Epithelial cell of proximal tubule (primary cell): ENCODE measurements around the gene SHQ1. TPM values are rescaled to one million over a fixed set of nuclear protein-coding genes. Genes with fewer than 3 reads are reported as not detected.

ENCODE experiments used
- DNase-seq: peaks from one replicate; pipeline ENCODE4 v3.0.0-alpha.2; 2011; ENCODE audit warnings: low read depth
- H3K4me3 ChIP-seq: 2 replicates; pipeline ENCODE4 v1.5.1; 2011; ENCODE audit warnings: low read depth, mild to moderate bottlenecking, low read length
- total RNA-seq: library from RNA; depleted of rRNA; stranded (reverse); fragments of >200 nt; gene quantifications from 2 replicates; pipeline ENCODE4 v1.2.3, GENCODE V29; 2015
- TF ChIP-seq, protein P1 (sequence below): conservative IDR thresholded peaks from 2 replicates; pipeline ENCODE4 v1.5.1; 2012; ENCODE audit warnings: low read depth, mild to moderate bottlenecking, low read length

Gene SHQ1
- total RNA-seq, 1 donor from 2014 or later, result 15.2 TPM

DNA sequence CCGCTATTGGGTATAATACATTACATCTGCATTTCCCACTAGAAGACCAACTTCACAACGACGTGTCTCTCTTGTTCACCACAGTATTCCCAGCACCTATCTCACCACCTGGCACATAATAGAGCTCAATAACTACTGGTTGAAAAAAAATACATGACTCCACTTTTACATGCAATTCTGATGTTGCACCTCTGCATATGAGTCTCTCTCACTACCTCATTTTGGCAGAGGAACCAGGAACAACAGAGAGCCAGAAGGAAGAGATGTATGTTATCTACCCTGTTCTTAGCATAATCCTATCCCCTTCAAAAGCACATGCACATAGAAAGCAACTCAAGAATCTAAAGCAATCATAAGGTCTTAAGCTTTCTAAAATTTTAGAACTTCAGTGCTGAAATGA is 61.6 kb downstream of the SHQ1 start:
- no peak for DNase-seq
- TF ChIP-seq, protein P1, sequence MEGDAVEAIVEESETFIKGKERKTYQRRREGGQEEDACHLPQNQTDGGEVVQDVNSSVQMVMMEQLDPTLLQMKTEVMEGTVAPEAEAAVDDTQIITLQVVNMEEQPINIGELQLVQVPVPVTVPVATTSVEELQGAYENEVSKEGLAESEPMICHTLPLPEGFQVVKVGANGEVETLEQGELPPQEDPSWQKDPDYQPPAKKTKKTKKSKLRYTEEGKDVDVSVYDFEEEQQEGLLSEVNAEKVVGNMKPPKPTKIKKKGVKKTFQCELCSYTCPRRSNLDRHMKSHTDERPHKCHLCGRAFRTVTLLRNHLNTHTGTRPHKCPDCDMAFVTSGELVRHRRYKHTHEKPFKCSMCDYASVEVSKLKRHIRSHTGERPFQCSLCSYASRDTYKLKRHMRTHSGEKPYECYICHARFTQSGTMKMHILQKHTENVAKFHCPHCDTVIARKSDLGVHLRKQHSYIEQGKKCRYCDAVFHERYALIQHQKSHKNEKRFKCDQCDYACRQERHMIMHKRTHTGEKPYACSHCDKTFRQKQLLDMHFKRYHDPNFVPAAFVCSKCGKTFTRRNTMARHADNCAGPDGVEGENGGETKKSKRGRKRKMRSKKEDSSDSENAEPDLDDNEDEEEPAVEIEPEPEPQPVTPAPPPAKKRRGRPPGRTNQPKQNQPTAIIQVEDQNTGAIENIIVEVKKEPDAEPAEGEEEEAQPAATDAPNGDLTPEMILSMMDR, result no peak
- H3K4me3 ChIP-seq, result no peak overlapping the region

DNA sequence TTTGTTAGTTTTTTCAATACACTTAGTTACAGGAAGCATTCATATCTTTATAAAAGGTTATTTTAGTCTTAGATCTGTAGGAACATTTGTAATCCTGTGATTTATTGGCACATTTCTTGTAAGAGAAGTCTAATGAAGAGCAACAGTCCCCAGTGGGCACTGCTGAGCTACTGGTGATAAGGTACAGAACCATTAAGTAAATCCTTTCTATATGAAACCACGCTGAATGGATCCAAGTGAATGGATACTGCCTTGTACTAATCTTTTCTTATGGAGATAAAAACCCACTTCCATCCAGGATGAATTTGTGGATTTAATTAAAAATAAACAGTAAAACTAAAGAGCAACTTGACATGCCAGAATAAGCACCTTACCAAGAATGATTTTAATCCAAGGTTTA is 64.0 kb downstream of the SHQ1 start:
- TF ChIP-seq, protein P1, result no peak
- DNase-seq, result no peak
- no peak overlapping the region for H3K4me3 ChIP-seq

DNA sequence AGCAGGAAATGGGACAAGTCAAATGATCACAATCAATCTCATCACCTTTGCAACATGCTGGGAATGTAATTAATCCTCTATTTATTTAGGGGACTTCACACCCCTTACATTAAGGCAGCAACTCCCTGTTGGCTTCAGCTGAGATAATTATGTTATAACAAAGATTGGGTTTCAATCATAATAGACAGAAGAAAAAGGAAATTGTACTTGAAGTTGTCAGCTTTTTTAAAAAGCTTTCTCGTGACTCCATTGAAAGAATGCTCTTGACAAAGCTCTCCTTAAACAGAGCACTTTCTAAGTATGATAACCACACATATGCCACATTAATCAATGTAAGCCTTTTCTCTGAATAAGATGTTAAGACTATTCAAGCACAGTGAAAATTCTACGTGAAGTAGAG is 65.7 kb downstream of the SHQ1 start:
- no peak overlapping the region for H3K4me3 ChIP-seq
- TF ChIP-seq, protein P1, result no peak
- DNase-seq, result no peak

DNA sequence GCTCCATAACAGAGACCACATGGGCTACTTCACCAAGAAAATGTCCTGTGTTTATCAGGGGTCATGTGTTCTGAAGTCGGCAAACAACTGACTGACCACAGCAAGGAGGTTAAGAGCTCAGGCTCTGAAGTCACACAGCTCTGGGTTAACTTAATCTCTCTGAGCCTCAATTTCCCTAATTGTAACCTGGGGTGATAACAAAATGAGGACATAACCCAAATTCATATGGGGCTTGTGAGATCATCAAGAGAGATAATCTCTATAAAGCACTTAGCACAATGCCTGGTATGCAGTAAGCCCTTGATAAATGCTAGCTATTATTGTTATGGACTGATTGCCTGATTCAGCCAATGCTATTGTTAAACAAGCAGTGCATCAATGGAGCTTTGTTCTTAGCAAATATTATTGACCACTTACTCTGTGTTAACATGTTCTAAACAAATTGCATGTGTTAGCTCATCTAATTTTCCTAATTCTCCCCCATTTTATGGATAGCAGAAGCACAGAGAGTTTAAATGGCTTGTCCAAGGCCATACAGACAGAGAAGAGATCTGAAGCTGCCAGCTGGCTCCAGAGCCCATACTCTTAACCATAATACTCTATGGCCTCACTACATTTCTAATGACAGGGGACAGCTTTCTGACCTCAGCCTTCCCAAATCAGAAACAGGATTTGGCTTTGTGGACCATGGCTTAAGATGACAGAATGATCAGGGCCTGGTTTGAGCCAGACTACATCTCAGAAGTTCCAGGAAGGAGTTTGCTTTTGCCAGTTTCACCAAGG is 78.3 kb downstream of the SHQ1 start:
- no peak overlapping the region for H3K4me3 ChIP-seq
- DNase-seq, result no peak
- TF ChIP-seq, protein P1, result no peak

DNA sequence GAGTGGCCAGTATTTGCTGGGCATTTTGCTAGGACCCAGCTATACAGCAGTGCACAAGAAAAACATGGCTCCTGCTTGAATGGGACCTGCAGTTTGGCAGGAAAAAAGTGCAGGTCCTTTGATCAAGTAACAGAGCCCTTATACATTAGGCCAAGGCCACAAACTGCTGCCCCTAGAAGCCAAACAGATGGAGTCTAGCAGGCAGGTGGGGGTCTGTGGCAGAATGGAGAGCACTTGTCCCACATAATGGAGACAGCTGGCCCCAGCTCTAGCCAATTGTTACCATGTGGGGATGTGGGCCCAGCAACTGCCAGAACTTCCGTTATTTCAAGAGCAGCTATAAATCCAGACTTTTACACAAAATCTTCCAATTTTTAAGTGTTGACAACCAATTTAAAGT is 79.3 kb downstream of the SHQ1 start:
- no peak for DNase-seq
- TF ChIP-seq, protein P1, result no peak
- no peak overlapping the region for H3K4me3 ChIP-seq

DNA sequence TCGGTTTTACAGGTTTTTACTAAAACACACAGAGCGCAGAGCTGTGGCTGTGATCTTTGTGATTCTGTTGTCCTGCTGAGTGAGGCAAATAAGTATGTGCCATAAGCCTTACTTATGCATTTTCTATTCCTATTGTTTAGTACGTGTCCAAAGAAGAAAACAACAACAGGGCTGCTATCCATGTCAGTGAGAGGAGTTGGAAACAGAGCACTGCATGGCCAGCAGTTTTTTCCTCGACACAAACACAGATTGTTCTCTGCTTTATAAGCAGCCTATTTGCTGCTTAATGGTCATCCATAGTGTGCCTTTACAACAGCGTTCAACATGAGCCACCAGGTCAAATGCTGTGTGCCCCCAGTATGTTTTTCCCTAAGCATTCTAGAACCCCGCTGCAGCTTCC is 79.8 kb downstream of the SHQ1 start:
- DNase-seq, result no peak
- TF ChIP-seq, protein P1, result no peak

DNA sequence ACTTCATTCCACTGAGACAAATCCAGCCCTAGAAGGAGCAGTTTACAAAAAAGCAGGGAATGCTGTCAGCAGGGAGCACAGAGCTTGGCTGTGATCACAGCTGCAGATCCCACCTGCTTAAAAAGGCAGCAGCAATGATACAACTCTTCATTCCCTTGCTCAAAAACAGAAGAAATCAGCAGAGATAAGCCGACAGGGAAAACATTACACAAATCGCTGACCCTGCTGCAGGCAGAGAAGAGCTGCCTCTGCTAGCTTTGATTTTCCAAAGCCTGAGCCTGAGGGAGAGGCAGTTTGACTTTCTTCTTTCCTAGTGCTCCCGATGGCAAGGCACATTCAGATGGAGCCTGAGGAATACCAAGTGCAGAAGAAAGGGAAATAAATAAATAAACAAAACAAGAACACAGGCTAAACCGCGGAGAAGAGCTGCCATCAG is 80.2 kb downstream of the SHQ1 start:
- no peak for DNase-seq
- TF ChIP-seq, protein P1, result no peak
- H3K4me3 ChIP-seq, result no peak overlapping the region

More for the DNA sequence above, 79.8 kb downstream of the SHQ1 start:
- H3K4me3 ChIP-seq, result no peak overlapping the region
